KOPT-K1 (cell line): ENCODE results near the gene AADACL2.

Experiments used
- H3K27ac ChIP-seq: fragments of 200-600 bp; sonication (generic); 2 replicates; pipeline ENCODE4 v1.5.1; 2016; ENCODE audit warnings: antibody characterized with exemption, mild to moderate bottlenecking, low read depth, low read length; ENCODE audit not compliant: poor library complexity, severe bottlenecking
- H3K36me3 ChIP-seq: fragments of 200-600 bp; sonication (generic); 2 replicates; pipeline ENCODE4 v1.5.1; 2017; ENCODE audit warnings: antibody characterized with exemption, mild to moderate bottlenecking, low read length, moderate library complexity; ENCODE audit not compliant: insufficient read depth
- H3K9me3 ChIP-seq: fragments of 200-600 bp; sonication (generic); 2 replicates; pipeline ENCODE4 v1.5.1; 2017; ENCODE audit warnings: antibody characterized with exemption, low read length, mild to moderate bottlenecking; ENCODE audit not compliant: insufficient read depth, poor library complexity, severe bottlenecking

Gene AADACL2, protein sequence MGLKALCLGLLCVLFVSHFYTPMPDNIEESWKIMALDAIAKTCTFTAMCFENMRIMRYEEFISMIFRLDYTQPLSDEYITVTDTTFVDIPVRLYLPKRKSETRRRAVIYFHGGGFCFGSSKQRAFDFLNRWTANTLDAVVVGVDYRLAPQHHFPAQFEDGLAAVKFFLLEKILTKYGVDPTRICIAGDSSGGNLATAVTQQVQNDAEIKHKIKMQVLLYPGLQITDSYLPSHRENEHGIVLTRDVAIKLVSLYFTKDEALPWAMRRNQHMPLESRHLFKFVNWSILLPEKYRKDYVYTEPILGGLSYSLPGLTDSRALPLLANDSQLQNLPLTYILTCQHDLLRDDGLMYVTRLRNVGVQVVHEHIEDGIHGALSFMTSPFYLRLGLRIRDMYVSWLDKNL

GRCh38 chr3:151733613-151734012 is at the start of gene AADACL2:
TSS of gene AADACL2 (plus strand) at chr3:151733927. CDS start at chr3:151734036, 109 bp downstream.
- H3K27ac ChIP-seq, result no peak within 1 kb of the TSS

DNA sequence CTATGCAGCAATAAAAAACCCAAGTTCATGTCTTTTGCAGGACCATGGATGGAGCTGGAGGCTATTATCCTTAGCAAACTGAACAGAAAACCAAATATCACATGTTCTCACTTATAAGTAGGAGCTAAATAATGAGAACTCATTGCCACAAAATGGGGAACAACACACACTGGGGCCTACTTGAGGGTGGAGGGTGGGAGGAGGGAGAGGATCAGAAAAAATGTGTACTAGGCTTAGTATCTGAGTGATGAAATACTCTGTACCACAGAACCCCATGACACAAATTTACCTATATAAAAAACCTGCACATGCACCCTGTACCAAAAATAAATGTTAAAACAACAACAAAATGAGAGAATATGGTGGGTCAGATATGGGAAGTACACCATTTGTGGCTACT is 49.6 kb upstream of the AADACL2 start:
- Histone ChIP-seq H3K36me3 (no peaks in the 10 kb centered on the region), H3K27ac (no peak overlapping the region), H3K9me3 (peaks cover 2% of the 10 kb centered on the region)

More at GRCh38 chr3:151733613-151734012, at the start of gene AADACL2:
- no peaks in the 10 kb centered on the region for H3K36me3 ChIP-seq
- H3K9me3 ChIP-seq, result no peaks in the 10 kb centered on the region

DNA sequence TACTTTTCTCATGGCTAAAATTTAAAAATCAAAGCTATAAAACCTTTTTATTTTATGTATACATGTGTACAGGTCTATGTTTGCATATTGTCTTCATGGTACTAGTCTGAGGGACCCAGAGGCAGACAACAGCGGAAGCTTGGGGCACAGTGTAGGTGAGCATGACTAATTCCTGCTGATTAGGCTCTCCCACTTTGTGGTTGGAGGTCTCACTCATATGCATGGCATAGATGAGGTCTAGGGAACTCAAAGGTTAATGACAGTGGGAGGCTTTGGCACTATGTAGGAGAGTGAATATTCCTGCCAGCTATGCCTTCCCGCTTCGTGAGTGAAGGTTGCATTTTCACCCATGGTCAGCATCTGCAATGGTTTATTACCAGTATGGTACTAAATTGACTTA is 47.5 kb upstream of the AADACL2 start:
- no peaks in the 10 kb centered on the region for H3K9me3 ChIP-seq
- no peak overlapping the region for H3K27ac ChIP-seq
- H3K36me3 ChIP-seq, result no peaks in the 10 kb centered on the region

DNA sequence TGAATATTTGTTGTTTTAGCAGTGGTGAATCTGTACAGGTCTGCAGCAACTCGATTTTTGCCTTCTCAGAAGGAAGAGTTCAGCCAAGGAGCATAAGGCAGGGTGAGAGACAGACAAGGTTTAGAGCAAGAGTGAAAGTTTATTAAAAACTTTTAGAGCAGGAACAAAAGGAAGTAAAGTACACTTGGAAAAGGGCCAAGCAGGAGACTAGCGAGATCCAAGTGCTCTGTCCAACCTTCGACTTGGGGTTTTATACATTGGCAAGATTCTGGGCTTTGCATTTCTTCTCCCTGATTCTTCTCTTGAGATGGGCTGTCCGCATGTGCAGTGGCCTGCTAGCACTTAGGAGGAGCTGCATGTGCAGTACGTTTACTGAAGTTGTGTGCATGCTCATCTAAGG is 46.7 kb upstream of the AADACL2 start:
- no peak overlapping the region for H3K27ac ChIP-seq
- no peaks in the 10 kb centered on the region for H3K36me3 ChIP-seq
- H3K9me3 ChIP-seq, result no peaks in the 10 kb centered on the region

- no peaks in the 10 kb centered on the region for H3K36me3 ChIP-seq
- H3K9me3 ChIP-seq, result no peaks in the 10 kb centered on the region
- H3K27ac ChIP-seq, result no peak overlapping the region
Observed at GRCh38 chr3:151688571-151688970, 45.2 kb upstream of the AADACL2 start.

DNA sequence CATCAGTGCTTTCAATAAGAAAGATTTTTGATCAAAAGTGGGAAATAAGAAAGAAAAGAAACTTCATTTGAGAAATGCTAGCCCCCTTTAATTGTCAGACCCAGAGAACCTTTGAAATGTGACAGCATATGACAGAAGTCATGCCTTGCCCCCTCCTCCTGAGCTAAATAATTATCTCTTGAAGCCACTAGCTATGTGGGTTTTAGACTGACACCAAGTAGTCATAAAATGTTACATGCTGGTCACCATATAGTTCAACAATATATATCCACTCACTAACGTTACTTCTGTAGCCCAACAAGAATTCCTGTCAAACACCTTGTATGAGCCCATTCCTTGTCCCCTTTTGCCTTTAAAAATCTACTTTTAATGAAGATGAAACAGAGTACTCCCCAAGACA is 43.1 kb upstream of the AADACL2 start:
- H3K9me3 ChIP-seq, result no peaks in the 10 kb centered on the region
- H3K27ac ChIP-seq, result no peak overlapping the region
- no peaks in the 10 kb centered on the region for H3K36me3 ChIP-seq

GRCh38 chr3:151697496-151697895 is 36.2 kb upstream of the AADACL2 start:
- Histone ChIP-seq H3K36me3 (no peaks in the 10 kb centered on the region), H3K9me3 (peaks cover 11% of the 10 kb centered on the region), H3K27ac (no peak overlapping the region)

- H3K9me3 ChIP-seq, result no peaks in the 10 kb centered on the region
- no peak overlapping the region for H3K27ac ChIP-seq
- no peaks in the 10 kb centered on the region for H3K36me3 ChIP-seq
Observed at GRCh38 chr3:151707216-151707615, 26.5 kb upstream of the AADACL2 start.

DNA sequence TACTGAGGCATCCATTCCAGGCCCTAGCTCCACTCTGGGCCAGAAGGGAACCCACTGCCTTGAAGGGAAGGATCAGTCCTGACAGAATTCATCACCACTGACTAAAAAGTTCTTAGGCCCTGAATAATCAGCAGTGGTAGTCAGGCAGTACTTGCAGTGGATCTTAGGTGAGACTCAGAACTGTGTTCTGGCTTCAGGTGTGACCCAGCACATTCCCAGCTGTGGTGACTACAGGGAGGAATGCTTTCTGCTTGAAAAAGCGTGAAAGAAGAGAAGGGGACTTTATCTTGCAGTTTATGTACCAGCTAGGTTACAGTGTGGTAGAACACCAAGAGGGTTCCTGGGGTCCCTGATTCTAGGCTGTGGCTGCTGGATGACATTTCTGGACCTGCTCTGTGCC is 24.9 kb upstream of the AADACL2 start:
- H3K36me3 ChIP-seq, result no peaks in the 10 kb centered on the region
- no peak overlapping the region for H3K27ac ChIP-seq
- H3K9me3 ChIP-seq, result peaks cover 4% of the 10 kb centered on the region

GRCh38 chr3:151709847-151710246 is 23.9 kb upstream of the AADACL2 start:
- no peaks in the 10 kb centered on the region for H3K36me3 ChIP-seq

DNA sequence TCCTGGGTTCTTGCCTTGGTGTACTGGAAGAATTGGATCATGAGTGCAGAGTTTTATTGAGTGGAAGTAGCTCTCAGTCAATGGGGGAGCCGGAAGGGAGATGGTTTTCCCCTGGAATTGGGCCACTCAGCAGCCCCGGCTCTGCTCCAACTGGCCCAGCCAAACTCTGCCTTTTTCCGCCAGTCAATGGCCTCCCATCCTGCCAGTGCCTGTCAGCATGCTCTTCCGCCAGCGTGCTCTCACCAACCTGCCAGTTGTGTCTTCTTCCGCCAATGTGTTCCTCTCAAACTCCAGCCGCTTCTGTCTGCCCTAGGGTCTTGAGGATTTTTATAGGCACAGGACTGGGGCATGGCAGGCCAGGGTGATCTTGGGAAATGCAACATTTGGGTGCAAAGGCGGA is 12.4 kb upstream of the AADACL2 start:
- H3K9me3 ChIP-seq, result peaks cover 10% of the 10 kb centered on the region
- no peaks in the 10 kb centered on the region for H3K36me3 ChIP-seq
- no peak overlapping the region for H3K27ac ChIP-seq

More at GRCh38 chr3:151709847-151710246, 23.9 kb upstream of the AADACL2 start:
- H3K9me3 ChIP-seq, result peaks cover 4% of the 10 kb centered on the region
- no peak overlapping the region for H3K27ac ChIP-seq

GRCh38 chr3:151722856-151723255 is 10.9 kb upstream of the AADACL2 start:
- Histone ChIP-seq H3K9me3 (peaks cover 10% of the 10 kb centered on the region), H3K36me3 (no peaks in the 10 kb centered on the region), H3K27ac (no peak overlapping the region)

GRCh38 chr3:151724576-151725562 is 8.9 kb upstream of the AADACL2 start:
- Histone ChIP-seq H3K9me3 (peaks cover 10% of the 10 kb centered on the region), H3K27ac (no peak overlapping the region), H3K36me3 (no peaks in the 10 kb centered on the region)

DNA sequence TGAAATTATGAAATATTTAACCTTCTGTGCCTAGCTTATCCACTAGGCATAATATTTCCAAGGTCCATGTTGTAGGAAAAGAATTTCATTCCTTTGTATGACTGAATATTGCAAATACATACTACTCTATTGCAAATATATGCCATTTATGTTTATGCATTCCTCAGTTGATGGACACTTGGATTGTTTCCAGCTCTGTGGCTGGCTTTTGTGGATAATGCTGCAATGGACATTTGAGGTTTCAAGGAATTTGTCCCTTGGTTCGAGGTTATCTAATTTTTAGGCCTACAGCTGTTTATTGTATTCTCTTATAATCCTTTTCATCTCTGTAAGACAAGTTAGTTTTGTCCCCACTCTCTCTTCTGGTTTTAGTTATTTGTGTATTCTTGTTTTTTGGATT is 7.7 kb upstream of the AADACL2 start:
- Histone ChIP-seq H3K9me3 (peaks cover 10% of the 10 kb centered on the region), H3K27ac (no peak overlapping the region)

DNA sequence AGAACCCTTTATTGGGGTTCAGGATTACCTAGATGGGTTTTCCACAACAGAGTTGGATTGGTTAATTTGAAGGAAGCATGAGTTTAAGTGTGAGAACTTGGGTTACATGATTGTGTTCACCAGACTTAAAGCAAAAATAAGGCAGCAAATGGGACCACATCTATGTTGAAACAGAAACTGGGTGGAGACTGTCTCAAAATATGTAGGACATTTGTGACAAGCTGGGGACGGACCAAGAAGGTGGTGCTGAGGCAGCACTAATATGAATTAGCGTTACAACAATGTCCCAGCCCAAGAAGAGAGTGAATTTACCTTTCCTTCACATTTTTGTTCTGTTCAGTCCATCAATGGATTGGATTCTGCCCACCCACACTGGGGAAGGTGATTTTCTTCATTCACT is 866 bp upstream of the AADACL2 start:
- Histone ChIP-seq H3K9me3 (no peaks in the 10 kb centered on the region), H3K36me3 (no peaks in the 10 kb centered on the region), H3K27ac (no peak overlapping the region)

More for the DNA sequence above, 7.7 kb upstream of the AADACL2 start:
- H3K36me3 ChIP-seq, result no peaks in the 10 kb centered on the region
